MM.1S (cell line): Measurements from ENCODE around the gene SUGT1.
"Not testable (repeated sequence)": the region's sequence is repeated elsewhere in the genome, so short reads cannot be mapped to it uniquely, and the experiment has no call there.

Experiments used
- DNase-seq: peaks from one replicate; pipeline ENCODE4 v3.0.0-alpha.2; 2015
- H2AFZ ChIP-seq: fragments of 300-600 bp; sonication (generic); 2 replicates; pipeline ENCODE4 v1.6.0; 2016; ENCODE audit warnings: antibody characterized with exemption, low read length
- H3F3A ChIP-seq: fragments of 300-600 bp; sonication (generic); 2 replicates; pipeline ENCODE4 v1.6.1; 2016; ENCODE audit warnings: mild to moderate bottlenecking, antibody characterized with exemption, low read length, moderate library complexity, mixed read lengths; ENCODE audit not compliant: insufficient read depth
- H3K27ac ChIP-seq: fragments of 300-600 bp; sonication (generic); 2 replicates; pipeline ENCODE4 v1.5.1; 2016; ENCODE audit warnings: mild to moderate bottlenecking, low read length
- H3K27me3 ChIP-seq: fragments of 300-600 bp; sonication (generic); replicated peaks from 2 replicates; pipeline ENCODE4 v1.6.0; 2016; ENCODE audit warnings: low read length; ENCODE audit not compliant: insufficient read depth
- H3K36me3 ChIP-seq: fragments of 300-600 bp; sonication (generic); replicated peaks from 2 replicates; pipeline ENCODE4 v1.6.1; 2016; ENCODE audit warnings: mild to moderate bottlenecking, low read length, mixed read lengths; ENCODE audit not compliant: insufficient read depth
- H3K4me1 ChIP-seq: fragments of 300-600 bp; sonication (generic); 2 replicates; pipeline ENCODE4 v1.6.1; 2016; ENCODE audit warnings: low read length, mixed read lengths
- H3K4me2 ChIP-seq: fragments of 300-600 bp; sonication (generic); 2 replicates; pipeline ENCODE4 v1.6.0; 2016; ENCODE audit warnings: low read depth, low read length
- H3K4me3 ChIP-seq: fragments of 300-600 bp; sonication (generic); 2 replicates; pipeline ENCODE4 v1.5.1; 2016; ENCODE audit warnings: low read length, mixed read lengths
- H3K79me2 ChIP-seq: fragments of 300-600 bp; sonication (generic); 2 replicates; pipeline ENCODE4 v1.6.1; 2016; ENCODE audit warnings: mixed run types, low read length, mixed read lengths
- H3K9ac ChIP-seq: fragments of 300-600 bp; sonication (generic); 2 replicates; pipeline ENCODE4 v1.6.1; 2016; ENCODE audit warnings: low read length, mixed read lengths
- H3K9me2 ChIP-seq: fragments of 300-600 bp; sonication (generic); replicated peaks from 2 replicates; pipeline ENCODE4 v1.6.1; 2016; ENCODE audit warnings: mild to moderate bottlenecking, low read length, mixed read lengths; ENCODE audit not compliant: insufficient read depth
- H3K9me3 ChIP-seq: fragments of 300-600 bp; sonication (generic); replicated peaks from 2 replicates; pipeline ENCODE4 v1.6.1; 2016; ENCODE audit warnings: mild to moderate bottlenecking, low read length, mixed read lengths; ENCODE audit not compliant: insufficient read depth
- H4K20me1 ChIP-seq: fragments of 300-600 bp; sonication (generic); 2 replicates; pipeline ENCODE4 v1.6.1; 2016; ENCODE audit warnings: mild to moderate bottlenecking, low read length, moderate library complexity, mixed read lengths; ENCODE audit not compliant: insufficient read depth
- EZH2 ChIP-seq: fragments of 300-600 bp; sonication (generic); optimal IDR thresholded peaks from 2 replicates; pipeline ENCODE3; 2017; ENCODE audit warnings: low read depth, mild to moderate bottlenecking, antibody characterized with exemption, low read length, mixed read lengths
- EZH2phosphoT487 ChIP-seq: fragments of 300-600 bp; sonication (generic); IDR thresholded peaks from 2 replicates; pipeline ENCODE4 v1.6.1; 2018; ENCODE audit warnings: antibody characterized with exemption, low read length
- TF ChIP-seq, protein P1 (sequence below): fragments of 300-600 bp; sonication (generic); IDR thresholded peaks from 2 replicates; pipeline ENCODE4 v1.5.1; 2016; ENCODE audit warnings: antibody characterized with exemption, low read length, mixed read lengths

The SUGT1 gene

GRCh38 chr13:52609013-52609606 lies 43.5 kb upstream of the SUGT1 start:
- DNase-seq = peak; percentile 31
- not testable (repeated sequence) for H3K4me1 ChIP-seq, H3K9ac ChIP-seq, H3K27ac ChIP-seq, H3F3A ChIP-seq, H3K9me3 ChIP-seq, H3K9me2 ChIP-seq, H3K4me3 ChIP-seq, H2AFZ ChIP-seq, H4K20me1 ChIP-seq, H3K4me2 ChIP-seq, H3K27me3 ChIP-seq, H3K36me3 ChIP-seq, H3K79me2 ChIP-seq
- TF ChIP-seq, protein P1, sequence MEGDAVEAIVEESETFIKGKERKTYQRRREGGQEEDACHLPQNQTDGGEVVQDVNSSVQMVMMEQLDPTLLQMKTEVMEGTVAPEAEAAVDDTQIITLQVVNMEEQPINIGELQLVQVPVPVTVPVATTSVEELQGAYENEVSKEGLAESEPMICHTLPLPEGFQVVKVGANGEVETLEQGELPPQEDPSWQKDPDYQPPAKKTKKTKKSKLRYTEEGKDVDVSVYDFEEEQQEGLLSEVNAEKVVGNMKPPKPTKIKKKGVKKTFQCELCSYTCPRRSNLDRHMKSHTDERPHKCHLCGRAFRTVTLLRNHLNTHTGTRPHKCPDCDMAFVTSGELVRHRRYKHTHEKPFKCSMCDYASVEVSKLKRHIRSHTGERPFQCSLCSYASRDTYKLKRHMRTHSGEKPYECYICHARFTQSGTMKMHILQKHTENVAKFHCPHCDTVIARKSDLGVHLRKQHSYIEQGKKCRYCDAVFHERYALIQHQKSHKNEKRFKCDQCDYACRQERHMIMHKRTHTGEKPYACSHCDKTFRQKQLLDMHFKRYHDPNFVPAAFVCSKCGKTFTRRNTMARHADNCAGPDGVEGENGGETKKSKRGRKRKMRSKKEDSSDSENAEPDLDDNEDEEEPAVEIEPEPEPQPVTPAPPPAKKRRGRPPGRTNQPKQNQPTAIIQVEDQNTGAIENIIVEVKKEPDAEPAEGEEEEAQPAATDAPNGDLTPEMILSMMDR = peak; percentile 14; the same call in 1 of the 2 replicates

DNA sequence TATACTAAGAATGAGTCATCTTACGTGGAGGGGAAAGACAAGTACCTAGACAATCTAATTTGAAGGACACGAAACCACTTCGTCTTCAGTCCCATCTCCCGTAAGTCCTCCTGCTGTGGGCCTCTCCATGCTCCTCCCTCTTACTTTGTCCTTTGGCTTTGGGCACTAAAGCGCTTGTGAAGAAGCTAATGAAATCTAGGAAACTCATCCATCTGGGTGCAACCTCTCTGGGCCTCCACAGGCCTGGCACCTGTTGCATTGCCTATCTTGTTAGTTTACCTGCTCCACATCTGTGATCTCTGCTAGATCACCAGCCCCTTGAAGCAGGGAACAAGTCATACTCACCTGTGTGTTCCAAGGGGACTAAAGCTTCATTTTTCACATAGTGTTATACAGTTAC lies 42.5 kb upstream of the SUGT1 start:
- not testable (repeated sequence) for H3K4me1 ChIP-seq, H3K27ac ChIP-seq, DNase-seq, H2AFZ ChIP-seq, H3K36me3 ChIP-seq, H3K4me2 ChIP-seq, H3K79me2 ChIP-seq, H4K20me1 ChIP-seq, H3K9ac ChIP-seq, H3K27me3 ChIP-seq, H3F3A ChIP-seq, H3K4me3 ChIP-seq, H3K9me2 ChIP-seq, H3K9me3 ChIP-seq

DNA sequence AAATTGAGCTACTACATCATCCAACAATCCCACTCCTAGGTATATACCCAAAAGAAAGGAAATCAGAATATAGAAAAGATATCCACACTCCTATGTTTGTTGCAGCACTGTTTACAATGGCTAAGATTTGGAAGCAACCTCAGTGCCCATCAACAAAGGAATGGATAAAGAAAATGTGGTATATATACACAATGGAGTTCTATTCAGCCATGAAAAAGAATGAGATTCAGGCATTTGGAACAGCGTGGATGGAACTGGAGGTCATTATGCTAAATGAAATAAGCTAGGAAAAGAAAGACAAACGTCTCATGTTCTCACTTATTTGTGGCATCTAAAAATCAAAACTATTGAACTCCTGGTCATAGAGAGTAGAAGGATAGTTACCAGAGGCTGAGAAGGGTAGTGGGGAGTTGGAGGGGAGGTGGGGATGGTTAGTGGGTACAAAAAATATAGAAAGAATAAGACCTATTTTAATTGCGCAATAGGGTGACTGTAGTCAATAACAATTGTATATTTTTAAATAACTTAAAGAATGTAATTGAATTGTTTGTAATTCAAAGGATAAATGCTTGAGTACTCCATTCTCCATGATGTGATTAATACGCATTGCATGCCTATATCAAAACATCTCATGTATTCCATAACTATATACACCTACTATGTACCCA lies 37.4 kb upstream of the SUGT1 start:
- no peak overlapping the region for H3K4me2 ChIP-seq
- no peaks in the 10 kb centered on the region for H4K20me1 ChIP-seq
- H3K4me1 ChIP-seq = no peaks in the 10 kb centered on the region
- H3K4me3 ChIP-seq = no peak overlapping the region
- 0 out of 2 replicates have a peak, but pooled peaks cover 4% of the 10 kb centered on the region for H3F3A ChIP-seq
- TF ChIP-seq, protein P1 = no peak
- no peak overlapping the region for H2AFZ ChIP-seq
- H3K79me2 ChIP-seq = peaks cover 15% of the 10 kb centered on the region
- H3K9me3 ChIP-seq = no peaks in the 10 kb centered on the region
- no peaks in the 10 kb centered on the region for H3K9me2 ChIP-seq
- H3K27ac ChIP-seq = no peak overlapping the region
- no peak overlapping the region for H3K9ac ChIP-seq
- no peaks in the 10 kb centered on the region for H3K36me3 ChIP-seq
- no peak for DNase-seq
- no peaks in the 10 kb centered on the region for H3K27me3 ChIP-seq

DNA sequence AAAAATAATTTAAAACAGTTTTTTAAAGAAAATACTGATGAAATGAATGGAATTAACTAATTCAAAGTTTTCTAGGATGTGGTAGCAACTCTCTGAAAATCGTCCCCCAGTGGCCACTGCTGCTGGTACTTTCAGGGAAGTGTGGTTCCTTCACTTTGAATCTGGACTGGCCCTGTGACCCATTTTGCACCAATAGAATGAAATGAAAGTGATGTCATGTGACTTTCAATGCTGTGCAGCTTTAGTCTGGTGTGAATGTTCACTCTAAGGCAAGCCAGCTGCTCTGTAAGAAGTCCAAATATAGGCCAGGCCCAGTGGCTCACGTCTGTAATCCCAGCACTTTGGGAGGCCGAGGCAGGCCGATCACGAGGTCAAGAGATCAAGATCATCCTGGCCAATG lies 36.8 kb upstream of the SUGT1 start:
- peaks cover 15% of the 10 kb centered on the region for H3K79me2 ChIP-seq
- peak; percentile 28 for DNase-seq
- H3F3A ChIP-seq = 0 out of 2 replicates have a peak, but pooled peaks cover 4% of the 10 kb centered on the region
- H3K9ac ChIP-seq = no peak overlapping the region
- TF ChIP-seq EZH2phosphoT487 (no peak), EZH2 (no peak)
- TF ChIP-seq, protein P1 = no peak
- H3K4me2 ChIP-seq = no peak overlapping the region
- H3K9me2 ChIP-seq = no peaks in the 10 kb centered on the region
- H3K4me1 ChIP-seq = no peaks in the 10 kb centered on the region
- no peaks in the 10 kb centered on the region for H3K27me3 ChIP-seq
- no peak overlapping the region for H3K4me3 ChIP-seq
- H3K27ac ChIP-seq = no peak overlapping the region
- H3K9me3 ChIP-seq = no peaks in the 10 kb centered on the region
- no peaks in the 10 kb centered on the region for H4K20me1 ChIP-seq
- no peak overlapping the region for H2AFZ ChIP-seq
- no peaks in the 10 kb centered on the region for H3K36me3 ChIP-seq
